Stimulated activated CD4-positive, alpha-beta T cell treated with anti-CD3 and anti-CD28 coated beads, Interleukin-2, amount 100 ng/mL, for 48 hours (primary cell): Measurements from ENCODE around the gene PRAMEF11.
A peak's percentile ranks its signal among the peaks of the same experiment; 100 is the strongest.
"Not testable (repeated sequence)": the region's sequence is repeated elsewhere in the genome, so short reads cannot be mapped to it uniquely, and the experiment has no call there.

Source experiments
- DNase-seq, 2 donors: peaks; one replicate each; pipeline ENCODE4 v3.0.0-alpha.2; 2020

PRAMEF11 gene

GRCh38 chr1:12831310-12831709 lies at the start of gene PRAMEF11:
TSS of gene PRAMEF11 (minus strand) at chr1:12831410. CDS start at chr1:12828789, 2,621 bp downstream.
- DNase-seq, result not testable (repeated sequence)

- DNase-seq, result not testable (repeated sequence)
Observed at GRCh38 chr1:12878453-12878852, 47.2 kb upstream of the PRAMEF11 start.

GRCh38 chr1:12863131-12863880 lies 32.1 kb upstream of the PRAMEF11 start:
- DNase-seq, result not testable (repeated sequence)

- DNase-seq, result not testable (repeated sequence)
Observed at GRCh38 chr1:12856786-12857185, 25.6 kb upstream of the PRAMEF11 start, which contains the start of gene PRAMEF2. TSS of gene PRAMEF2 (plus strand) at chr1:12857086. CDS start at chr1:12859010, 1,924 bp downstream.

- no peak for DNase-seq
Observed at GRCh38 chr1:12851779-12852178, 20.6 kb upstream of the PRAMEF11 start.

- not testable (repeated sequence) for DNase-seq
Observed at GRCh38 chr1:12848620-12849019, 17.4 kb upstream of the PRAMEF11 start, which contains the start of gene HNRNPCL1. TSS of gene HNRNPCL1 (minus strand) at chr1:12848720. CDS start at chr1:12848289, 431 bp downstream.

- DNase-seq, result not testable (repeated sequence)
Observed at GRCh38 chr1:12833251-12833650, 2.0 kb upstream of the PRAMEF11 start.

- not testable (repeated sequence) for DNase-seq
Observed at GRCh38 chr1:12819061-12819460, 12.1 kb downstream of the PRAMEF11 start.

GRCh38 chr1:12811409-12811784 lies 19.8 kb downstream of the PRAMEF11 start:
- no peak for DNase-seq

- no peak for DNase-seq
Observed at GRCh38 chr1:12810691-12811408, 20.4 kb downstream of the PRAMEF11 start.

- DNase-seq, result no peak
Observed at GRCh38 chr1:12809933-12810332, 21.3 kb downstream of the PRAMEF11 start.

GRCh38 chr1:12799730-12800129 lies 31.5 kb downstream of the PRAMEF11 start:
- DNase-seq, result no peak

- DNase-seq, result no peak
Observed at GRCh38 chr1:12798911-12799310, 32.3 kb downstream of the PRAMEF11 start.

GRCh38 chr1:12791097-12791496 lies 40.1 kb downstream of the PRAMEF11 start, which contains the start of gene PRAMEF1:
TSS of gene PRAMEF1 (plus strand) at chr1:12791397. CDS start at chr1:12793228, 1,831 bp downstream.
- not testable (repeated sequence) for DNase-seq

GRCh38 chr1:12784729-12785128 lies 46.5 kb downstream of the PRAMEF11 start:
- peak in 1 of 2 donors; percentile 5 for DNase-seq

GRCh38 chr1:12783783-12784182 lies 47.4 kb downstream of the PRAMEF11 start:
- DNase-seq, result not testable (repeated sequence)

- DNase-seq, result not testable (repeated sequence)
Observed at GRCh38 chr1:12781488-12781887, 49.7 kb downstream of the PRAMEF11 start.

- no peak for DNase-seq
Observed at GRCh38 chr1:12778907-12779306, 52.3 kb downstream of the PRAMEF11 start.

- DNase-seq, result no peak
Observed at GRCh38 chr1:12778061-12778460, 53.1 kb downstream of the PRAMEF11 start.

GRCh38 chr1:12776801-12777557 lies 54.2 kb downstream of the PRAMEF11 start:
- DNase-seq, result no peak

GRCh38 chr1:12775443-12775842 lies 55.8 kb downstream of the PRAMEF11 start:
- DNase-seq, result no peak

GRCh38 chr1:12774801-12775345 lies 56.3 kb downstream of the PRAMEF11 start:
- no peak for DNase-seq
